PC-9 (cell line): Measurements from ENCODE around the gene FANCF.

Source experiments
- CTCF ChIP-seq: fragments of 200-600 bp; sonication (generic); conservative IDR thresholded peaks from 2 replicates; pipeline ENCODE4 v1.6.1; 2017; ENCODE audit warnings: mixed run types, antibody characterized with exemption, mild to moderate bottlenecking, moderate library complexity
- EZH2 ChIP-seq: fragments of 200-600 bp; sonication (generic); IDR thresholded peaks from 2 replicates; pipeline ENCODE4 v1.8.0; 2017; ENCODE audit warnings: antibody characterized with exemption, low read depth

- TF ChIP-seq CTCF (peak; percentile 47; the same call in 1 of the 2 replicates), EZH2 (no peak)
These were observed 728 bp downstream of the FANCF start for GRCh38 chr11:22624742-22625447.
